Astrocyte of the cerebellum (primary cell): ENCODE data around the gene RPS6KA4.

ENCODE experiments used
- DNase-seq: peaks from one replicate; pipeline ENCODE4 v3.0.0-alpha.2; 2011; ENCODE audit warnings: low read depth
- H3K4me3 ChIP-seq: 2 replicates; pipeline ENCODE4 v1.5.1; 2011; ENCODE audit warnings: mild to moderate bottlenecking, low read depth, low read length, moderate library complexity
- CTCF ChIP-seq: IDR thresholded peaks from 2 replicates; pipeline ENCODE4 v1.5.1; 2012; ENCODE audit warnings: low read length, low read depth, moderate library complexity, mild to moderate bottlenecking; ENCODE audit errors: missing control alignments
- in situ Hi-C: cut with HindIII; loops from 2 replicates; pipeline ENCODE4 v1.10.0; 2017; ENCODE audit warnings: low sequenced_read_pairs

Gene RPS6KA4

DNA sequence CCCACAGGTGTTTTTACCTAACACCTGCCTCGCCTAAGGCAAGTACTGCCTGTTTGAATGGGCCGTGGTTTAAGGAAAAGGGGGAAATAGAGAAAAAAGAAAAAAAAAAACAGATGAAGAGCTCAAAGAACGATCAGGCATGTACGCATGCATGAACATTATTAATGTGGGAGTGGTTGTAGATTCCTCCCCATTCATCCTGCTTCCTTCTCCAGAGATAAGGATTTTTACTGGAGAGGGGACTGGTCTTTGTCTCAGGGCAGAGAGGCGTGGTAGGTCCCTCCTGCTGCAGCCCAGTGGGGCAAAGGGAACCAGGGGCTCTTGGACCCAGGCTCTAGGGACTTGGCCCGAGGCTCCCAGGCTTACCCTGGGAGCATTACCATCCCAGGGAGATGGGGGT, 23.1 kb downstream of the RPS6KA4 start:
- in situ Hi-C loops, result no loop called here
- no peak for DNase-seq
- TF ChIP-seq CTCF, result no peak
- no peak overlapping the region for H3K4me3 ChIP-seq

- in situ Hi-C loops, result no loop called here
- no peak for TF ChIP-seq CTCF
- H3K4me3 ChIP-seq, result no peak overlapping the region
- DNase-seq, result no peak
Observed at GRCh38 chr11:64382586-64382985, 23.6 kb downstream of the RPS6KA4 start.

- in situ Hi-C loops, result no loop called here
- no peak overlapping the region for H3K4me3 ChIP-seq
- TF ChIP-seq CTCF, result no peak
- DNase-seq, result no peak
Observed at GRCh38 chr11:64383580-64383979, 24.6 kb downstream of the RPS6KA4 start.

- no peak for TF ChIP-seq CTCF
Observed at GRCh38 chr11:64384028-64384737, 25.2 kb downstream of the RPS6KA4 start.

DNA sequence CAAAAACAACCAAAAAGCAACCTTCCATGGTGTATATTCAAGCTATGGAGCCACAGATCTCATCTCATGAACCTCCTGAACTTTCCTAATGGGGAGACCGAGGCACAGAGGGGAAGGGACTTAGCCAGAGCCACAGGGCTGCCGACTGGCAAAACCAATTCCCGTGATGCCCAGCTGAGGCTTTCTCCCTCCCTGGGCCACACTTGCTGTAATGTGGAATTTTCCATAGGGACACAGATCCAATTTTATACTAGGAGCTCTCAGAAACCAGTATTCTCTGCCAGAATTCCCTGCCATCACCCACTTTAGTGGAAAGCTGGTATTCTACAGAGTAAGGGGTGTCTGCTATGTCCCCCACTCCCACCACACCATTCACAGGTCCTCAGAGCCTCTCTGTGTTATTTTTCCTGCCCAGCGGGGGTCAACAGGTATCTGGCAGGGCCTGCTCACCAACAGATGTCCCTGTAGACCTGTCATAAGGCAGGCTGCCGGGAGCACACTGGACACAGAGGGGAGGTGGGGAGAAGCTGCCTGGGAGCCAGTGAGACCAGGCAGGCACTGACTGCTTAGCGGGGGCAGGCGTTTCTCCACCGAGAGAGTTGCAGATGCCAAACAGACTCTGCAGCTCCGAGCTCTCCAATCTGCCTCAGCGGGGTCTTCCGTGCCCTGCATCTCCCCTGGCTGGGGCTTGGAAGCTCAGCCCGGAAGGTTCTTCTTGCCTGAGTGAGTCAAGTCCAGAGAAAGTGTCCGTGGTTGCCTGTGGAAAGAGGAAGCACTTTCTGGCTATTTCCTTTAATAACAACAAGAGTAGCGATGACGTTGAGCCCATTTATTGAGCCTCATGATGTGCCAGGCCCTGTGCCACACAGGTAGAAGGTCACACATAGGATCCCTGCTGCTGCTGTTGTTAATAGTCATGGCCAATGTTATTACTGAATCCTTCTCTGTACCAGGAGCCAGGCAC, 26.3 kb downstream of the RPS6KA4 start:
- H3K4me3 ChIP-seq, result no peak overlapping the region
- TF ChIP-seq CTCF, result no peak
- no peak for DNase-seq
- in situ Hi-C loops, result no loop called here

More at GRCh38 chr11:64384028-64384737, 25.2 kb downstream of the RPS6KA4 start:
- in situ Hi-C loops, result no loop called here
- no peak overlapping the region for H3K4me3 ChIP-seq
- no peak for DNase-seq

GRCh38 chr11:64385945-64386704, 27.2 kb downstream of the RPS6KA4 start:
- no peak for TF ChIP-seq CTCF
- no peak for DNase-seq
- in situ Hi-C loops, result no loop called here
- H3K4me3 ChIP-seq, result no peak overlapping the region
